ENCODE results near the gene ALPK3. TPM values are rescaled to one million over a fixed set of nuclear protein-coding genes. Genes with fewer than 3 reads are reported as not detected.

The ALPK3 gene
- total and polyA plus RNA-seq, 9 of the 15 experiments (the other 6 are each of a cell fraction or from before 2014, with no cell fraction given): 0.04 to 1.0 (median 0.07) TPM; not detected in 2

DNA sequence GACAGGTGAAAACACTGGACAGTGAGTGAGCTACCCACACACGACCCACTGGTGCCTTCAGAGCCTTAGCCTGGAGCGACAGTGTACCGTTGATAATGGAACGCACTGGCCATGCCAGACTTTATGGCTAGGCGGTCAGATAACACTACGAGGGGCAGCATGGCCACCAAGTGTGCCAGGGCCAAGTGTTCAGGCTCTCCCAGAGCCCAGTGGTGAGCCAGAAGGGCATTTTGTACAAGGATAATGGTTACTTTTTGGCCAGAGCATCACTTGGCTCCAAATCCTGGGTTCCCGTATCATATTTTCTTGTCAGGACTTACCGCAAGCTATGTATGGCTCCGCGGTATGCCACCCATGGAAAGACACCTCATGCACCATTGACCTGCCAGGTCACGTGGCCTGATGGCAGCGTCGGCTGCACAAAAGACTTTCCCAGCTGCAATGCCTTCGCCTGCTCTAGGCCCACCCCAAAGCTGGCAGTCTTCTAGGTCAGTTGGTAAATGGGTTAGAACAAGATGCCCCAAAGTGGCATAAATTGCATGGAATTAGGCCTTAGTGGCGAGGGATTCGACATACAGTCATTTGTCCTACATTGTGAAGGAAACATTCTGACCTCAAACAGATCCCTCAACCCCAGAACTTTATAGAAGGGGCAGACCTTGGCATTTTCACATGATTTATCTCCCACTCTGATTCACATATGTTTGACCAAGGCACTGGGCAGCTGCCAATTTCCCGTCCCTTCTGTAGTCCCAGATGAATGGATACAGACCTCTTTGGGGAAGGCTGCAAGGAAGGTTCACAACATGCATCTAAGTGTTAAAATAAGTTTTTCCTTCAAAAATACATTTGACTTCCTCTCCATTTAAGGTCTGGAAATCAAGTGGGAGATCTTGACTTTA, 55.1 kb downstream of the ALPK3 start:
- H3K27ac ChIP-seq (ENCODE audit: extremely low read depth, low read depth, low read length): no peak overlapping the region
- peaks cover 20 to 52% of the 10 kb centered on the region in 2 experiments for H3K27me3 ChIP-seq (ENCODE audit: control insufficient read depth in 2 of 2, insufficient read depth in 2 of 2, low read length in 2 of 2)
- H3K9ac ChIP-seq (ENCODE audit: insufficient read depth in 1 of 2, low read depth in 2 of 2, low read length in 2 of 2): no peak overlapping the region
- in situ Hi-C loops (cut with MboI): no loop called here
- intact Hi-C loops (cut with micrococcal nuclease): no loop called here
- no peaks in the 10 kb centered on the region for H3K9me1 ChIP-seq (ENCODE audit: control insufficient read depth, insufficient read depth, low read length)
- ChIA-PET CTCF (ENCODE audit: low intra/inter-chr PET ratio) (interaction anchor here (1.3 kb wide), 1 partner anchor 282 kb away, joined by 3 read pairs; no protein-coding TSS in a partner anchor), POLR2A (interaction anchor here (1.1 to 2.3 kb wide), 3 partner anchors 14 to 45 kb away, joined by 4 to 6 read pairs (median 6); no protein-coding TSS in a partner anchor)
- no peaks in the 10 kb centered on the region for H3K9me3 ChIP-seq (replicated peaks; ENCODE audit: control insufficient read depth, insufficient read depth, low read depth, low read length)
- no peak overlapping the region for H3K4me3 ChIP-seq
- no peak overlapping the region for H3K4me2 ChIP-seq (ENCODE audit: insufficient read depth, low read length)
- no peaks in the 10 kb centered on the region for H4K20me1 ChIP-seq (replicated peaks; ENCODE audit: control insufficient read depth, insufficient read depth, low read length)
- DNase-seq (ENCODE audit: extremely low read depth in 1 of 4, low spot score in 3 of 4) (no peak), ATAC-seq (no peak), FAIRE-seq (peak; percentile 46)
- no peak overlapping the region for H2AFZ ChIP-seq (ENCODE audit: low read depth, low read length)
- no TSS peak for BruUV-seq (replicated peaks)
- H3K4me1 ChIP-seq (replicated peaks in 1 of 2; ENCODE audit: control insufficient read depth in 2 of 2, insufficient read depth in 2 of 2, low read length in 2 of 2): no peaks in the 10 kb centered on the region; a peak in 1 of 5 replicates
- no peaks in the 10 kb centered on the region for H3K79me2 ChIP-seq (ENCODE audit: control insufficient read depth, insufficient read depth, low read length)
- H3K36me3 ChIP-seq (ENCODE audit: control insufficient read depth, insufficient read depth, low read length): no peaks in the 10 kb centered on the region
- WGBS (ENCODE audit: insufficient coverage, low coverage, missing lambda C conversion rate): 6% methylated on average over 17 of the region's 17 CpGs
- no peak for TF ChIP-seq PTBP1 (IDR thresholded peaks at IDR 0.05; ENCODE audit: low read depth, low read length)
- TF ChIP-seq, protein P1, sequence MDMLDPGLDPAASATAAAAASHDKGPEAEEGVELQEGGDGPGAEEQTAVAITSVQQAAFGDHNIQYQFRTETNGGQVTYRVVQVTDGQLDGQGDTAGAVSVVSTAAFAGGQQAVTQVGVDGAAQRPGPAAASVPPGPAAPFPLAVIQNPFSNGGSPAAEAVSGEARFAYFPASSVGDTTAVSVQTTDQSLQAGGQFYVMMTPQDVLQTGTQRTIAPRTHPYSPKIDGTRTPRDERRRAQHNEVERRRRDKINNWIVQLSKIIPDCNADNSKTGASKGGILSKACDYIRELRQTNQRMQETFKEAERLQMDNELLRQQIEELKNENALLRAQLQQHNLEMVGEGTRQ (CRISPR knock-in tag; IDR thresholded peaks at IDR 0.05): peak; percentile 55

DNA sequence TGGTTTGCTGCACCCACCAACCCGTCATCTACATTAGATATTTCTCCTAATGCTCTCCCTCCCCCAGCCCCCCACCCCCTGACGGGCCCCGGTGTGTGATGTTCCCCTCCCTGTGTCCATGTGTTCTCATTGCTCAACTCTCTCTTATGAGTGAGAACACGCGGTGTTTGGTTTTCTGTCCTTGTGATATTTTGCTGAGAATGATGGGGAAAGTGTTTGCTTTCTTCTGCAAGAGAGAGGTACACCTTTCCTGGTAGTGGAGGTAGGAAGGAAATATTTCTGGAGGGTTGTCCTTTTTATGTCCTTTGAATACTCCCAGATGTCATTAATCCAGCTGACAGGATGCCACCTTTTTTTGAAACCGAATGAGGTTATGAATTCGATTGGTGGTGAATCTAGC, 56.8 kb downstream of the ALPK3 start:
- Histone ChIP-seq H3K9ac (ENCODE audit: insufficient read depth in 1 of 2, low read depth in 2 of 2, low read length in 2 of 2) (no peak overlapping the region), H3K4me1 (replicated peaks in 1 of 2; ENCODE audit: control insufficient read depth in 2 of 2, insufficient read depth in 2 of 2, low read length in 2 of 2) (no peaks in the 10 kb centered on the region; a peak in 2 of 5 replicates), H3K27me3 (ENCODE audit: control insufficient read depth in 2 of 2, insufficient read depth in 2 of 2, low read length in 2 of 2) (peaks cover 20 to 39% of the 10 kb centered on the region in 2 experiments), H3K9me1 (ENCODE audit: control insufficient read depth, insufficient read depth, low read length) (no peaks in the 10 kb centered on the region), H3K9me3 (replicated peaks; ENCODE audit: control insufficient read depth, insufficient read depth, low read depth, low read length) (no peaks in the 10 kb centered on the region), H3K27ac (ENCODE audit: extremely low read depth, low read depth, low read length) (no peak overlapping the region), H2AFZ (ENCODE audit: low read depth, low read length) (no peak overlapping the region), H3K36me3 (ENCODE audit: control insufficient read depth, insufficient read depth, low read length) (no peaks in the 10 kb centered on the region), H3K79me2 (ENCODE audit: control insufficient read depth, insufficient read depth, low read length) (no peaks in the 10 kb centered on the region), H3K4me3 (no peak overlapping the region), H4K20me1 (replicated peaks; ENCODE audit: control insufficient read depth, insufficient read depth, low read length) (no peaks in the 10 kb centered on the region), H3K4me2 (ENCODE audit: insufficient read depth, low read length) (no peak overlapping the region)
- FAIRE-seq (no peak), ATAC-seq (no peak), DNase-seq (ENCODE audit: extremely low read depth in 1 of 4, low spot score in 3 of 4) (no peak)
- in situ Hi-C loops (cut with MboI) (no loop called here), intact Hi-C loops (cut with micrococcal nuclease) (no loop called here)
- WGBS (ENCODE audit: insufficient coverage, low coverage, missing lambda C conversion rate): 5% methylated on average over 6 of the region's 7 CpGs
- ChIA-PET CTCF (ENCODE audit: low intra/inter-chr PET ratio) (interaction anchor here (0.6 kb wide), 1 partner anchor 120 kb away, joined by 3 read pairs; no protein-coding TSS in a partner anchor), POLR2A (interaction anchor here (1.1 kb wide), 1 partner anchor 10 kb away, joined by 5 read pairs; the partner anchor contains the start of gene SLC28A1)
- BruUV-seq (replicated peaks): no TSS peak
- no peak for TF ChIP-seq CXXC5 (CRISPR knock-in tag; IDR thresholded peaks at IDR 0.05)
- TF ChIP-seq TBL1XR1 (IDR thresholded peaks at IDR 0.05; ENCODE audit: low read length in 2 of 2): no peak
- TF ChIP-seq TEAD1 (CRISPR knock-in tag; IDR thresholded peaks at IDR 0.05): no peak
- TF ChIP-seq SOX6 (IDR thresholded peaks at IDR 0.05): no peak

All from K562 (cell line).